Astrocyte (in vitro differentiated cells and primary cell): ENCODE data around the gene DAP3. TPM values are rescaled to one million over a fixed set of nuclear protein-coding genes. Genes with fewer than 3 reads are reported as not detected.
"Not testable (repeated sequence)": the region's sequence is repeated elsewhere in the genome, so short reads cannot be mapped to it uniquely, and the experiment has no call there.

Experiments used
- DNase-seq: peaks from one replicate; pipeline ENCODE4 v3.0.0-alpha.2; 2010; ENCODE audit warnings: low read depth
- FAIRE-seq: peaks from 2 replicates; lab custom pipeline; 2011; peaks lifted over from hg19 to GRCh38; lab: Jason Lieb, UNC
- H2AFZ ChIP-seq: 2 replicates; pipeline ENCODE4 v1.6.0; 2012; ENCODE audit warnings: low read depth, low read length, inconsistent platforms
- H3K27ac ChIP-seq: 2 replicates; pipeline ENCODE4 v1.5.1; 2011; ENCODE audit warnings: low read depth, low read length, inconsistent platforms
- H3K27me3 ChIP-seq: 2 replicates; pipeline ENCODE4 v1.6.0; 2011; ENCODE audit warnings: low read length, inconsistent platforms; ENCODE audit not compliant: insufficient read depth
- H3K36me3 ChIP-seq: 2 replicates; pipeline ENCODE4 v1.5.1; 2011; ENCODE audit warnings: low read length, inconsistent platforms; ENCODE audit not compliant: insufficient read depth
- H3K4me1 ChIP-seq: 2 replicates; pipeline ENCODE4 v1.5.1; 2011; ENCODE audit warnings: low read length, inconsistent platforms; ENCODE audit not compliant: insufficient read depth
- H3K4me2 ChIP-seq: 2 replicates; pipeline ENCODE4 v1.6.0; 2012; ENCODE audit warnings: low read length, inconsistent platforms
- H3K4me3 ChIP-seq: 2 replicates; pipeline ENCODE4 v1.5.1; 2011; ENCODE audit warnings: low read depth, mild to moderate bottlenecking, low read length, inconsistent platforms; ENCODE audit not compliant: insufficient read depth
- H3K79me2 ChIP-seq: 2 replicates; pipeline ENCODE4 v1.6.0; 2012; ENCODE audit warnings: mild to moderate bottlenecking, low read length, inconsistent platforms; ENCODE audit not compliant: insufficient read depth
- H3K9ac ChIP-seq: 2 replicates; pipeline ENCODE4 v1.6.0; 2012; ENCODE audit warnings: mild to moderate bottlenecking, low read length, inconsistent platforms
- H3K9me3 ChIP-seq: 2 replicates; pipeline ENCODE4 v1.5.1; 2012; ENCODE audit warnings: low read depth, mild to moderate bottlenecking, low read length, inconsistent platforms; ENCODE audit not compliant: insufficient read depth
- H4K20me1 ChIP-seq: 2 replicates; pipeline ENCODE4 v1.6.0; 2012; ENCODE audit warnings: low read length, inconsistent platforms; ENCODE audit not compliant: insufficient read depth
- H3K27ac Mint-ChIP-seq: one replicate; pipeline ENCODE4 v1.8.0; 2021; ENCODE audit warnings: mild to moderate bottlenecking, mixed read lengths; ENCODE audit not compliant: unreplicated experiment
- H3K27me3 Mint-ChIP-seq: one replicate; pipeline ENCODE4 v1.8.0; 2021; ENCODE audit warnings: low read depth, mixed read lengths; ENCODE audit not compliant: unreplicated experiment
- H3K36me3 Mint-ChIP-seq: one replicate; pipeline ENCODE4 v1.8.0; 2021; ENCODE audit warnings: low read depth, mixed read lengths; ENCODE audit not compliant: unreplicated experiment
- H3K4me1 Mint-ChIP-seq: one replicate; pipeline ENCODE4 v1.8.0; 2021; ENCODE audit warnings: low read depth, mixed read lengths; ENCODE audit not compliant: unreplicated experiment
- H3K4me3 Mint-ChIP-seq: one replicate; pipeline ENCODE4 v1.8.0; 2021; ENCODE audit warnings: mild to moderate bottlenecking, moderate library complexity, mixed read lengths; ENCODE audit not compliant: unreplicated experiment
- H3K9me3 Mint-ChIP-seq: one replicate; pipeline ENCODE4 v1.8.0; 2021; ENCODE audit warnings: mild to moderate bottlenecking, mixed read lengths; ENCODE audit not compliant: unreplicated experiment
- EZH2 ChIP-seq: IDR thresholded peaks from 2 replicates; pipeline ENCODE4 v1.6.1; 2012; ENCODE audit warnings: mild to moderate bottlenecking, low read length, inconsistent platforms; ENCODE audit not compliant: insufficient read depth
- total RNA-seq: library from RNA; stranded (reverse); gene quantifications from 2 replicates; pipeline ENCODE4 v1.2.1, GENCODE V29; 2021
- TF ChIP-seq, protein P1 (sequence below): IDR thresholded peaks from 2 replicates; pipeline ENCODE4 v1.5.1; 2011; ENCODE audit warnings: low read depth, mild to moderate bottlenecking, inconsistent platforms, low read length, moderate library complexity; ENCODE audit not compliant: insufficient read depth

The DAP3 gene
- total RNA-seq, 1 donor from 2014 or later, result 108 TPM

DNA sequence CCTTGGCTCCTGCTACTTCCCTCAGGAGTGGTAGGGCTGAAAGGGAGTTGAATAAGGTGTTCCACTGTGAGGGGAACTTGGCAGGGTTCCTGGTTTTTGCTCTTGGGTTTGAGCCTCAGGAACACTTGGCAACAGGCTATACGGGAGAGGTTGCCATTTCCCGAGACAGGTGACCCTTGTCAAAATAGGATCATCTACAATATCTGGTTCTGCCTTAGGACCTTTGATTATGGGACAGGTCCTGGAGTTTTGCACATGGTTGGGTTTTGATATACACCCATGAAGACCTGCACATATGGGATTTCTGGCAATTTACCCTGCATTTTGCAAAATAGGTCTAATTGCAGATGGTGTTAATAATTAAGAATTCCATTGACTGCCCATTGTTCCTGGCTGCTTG, 31.4 kb upstream of the DAP3 start:
- no peak for FAIRE-seq
- H3K79me2 ChIP-seq, result no peaks in the 10 kb centered on the region
- H3K27me3 Mint-ChIP-seq, result peaks cover 2% of the 10 kb centered on the region

DNA sequence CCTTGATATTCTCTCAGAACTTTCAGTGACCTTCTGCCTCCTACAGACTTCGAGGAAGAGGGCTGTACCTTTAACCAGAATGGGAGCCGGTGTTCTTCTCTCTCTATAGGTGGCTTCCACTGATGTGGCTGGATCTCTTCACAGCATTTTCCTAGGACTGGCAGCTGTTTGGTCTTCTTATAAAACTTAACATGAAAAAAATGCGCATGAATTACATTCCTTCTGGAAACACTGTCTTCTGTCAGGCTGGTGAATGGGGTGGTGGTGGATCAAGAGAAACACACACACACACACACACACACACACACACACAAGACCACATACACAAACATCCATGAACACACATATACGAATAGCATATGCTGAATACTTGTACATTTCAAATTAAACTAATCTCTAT, 27.7 kb upstream of the DAP3 start:
- not testable (repeated sequence) for FAIRE-seq, H3K4me1 ChIP-seq, H3K27ac Mint-ChIP-seq, H3K9ac ChIP-seq, H3K4me1 Mint-ChIP-seq, H3K27ac ChIP-seq, H3K4me3 ChIP-seq, H3K4me3 Mint-ChIP-seq, H2AFZ ChIP-seq, H3K4me2 ChIP-seq, H3K9me3 ChIP-seq, DNase-seq, H3K27me3 Mint-ChIP-seq, H4K20me1 ChIP-seq, H3K27me3 ChIP-seq, H3K9me3 Mint-ChIP-seq, H3K79me2 ChIP-seq
- H3K36me3 ChIP-seq, result peaks cover 26% of the 10 kb centered on the region
- H3K36me3 Mint-ChIP-seq, result peaks cover 43% of the 10 kb centered on the region

More for the DNA sequence above, 31.4 kb upstream of the DAP3 start:
- H3K27ac ChIP-seq, result no peak overlapping the region
- H2AFZ ChIP-seq, result no peak overlapping the region
- H3K27me3 ChIP-seq, result no peaks in the 10 kb centered on the region
- Mint-ChIP-seq H3K27ac (no peak overlapping the region), H3K4me1 (peaks cover 2% of the 10 kb centered on the region), H3K36me3 (peaks cover 38% of the 10 kb centered on the region), H3K9me3 (no peaks in the 10 kb centered on the region), H3K4me3 (no peak overlapping the region)
- no peaks in the 10 kb centered on the region for H4K20me1 ChIP-seq
- no peak overlapping the region for H3K4me3 ChIP-seq
- peaks cover 21% of the 10 kb centered on the region for H3K36me3 ChIP-seq
- TF ChIP-seq, protein P1, sequence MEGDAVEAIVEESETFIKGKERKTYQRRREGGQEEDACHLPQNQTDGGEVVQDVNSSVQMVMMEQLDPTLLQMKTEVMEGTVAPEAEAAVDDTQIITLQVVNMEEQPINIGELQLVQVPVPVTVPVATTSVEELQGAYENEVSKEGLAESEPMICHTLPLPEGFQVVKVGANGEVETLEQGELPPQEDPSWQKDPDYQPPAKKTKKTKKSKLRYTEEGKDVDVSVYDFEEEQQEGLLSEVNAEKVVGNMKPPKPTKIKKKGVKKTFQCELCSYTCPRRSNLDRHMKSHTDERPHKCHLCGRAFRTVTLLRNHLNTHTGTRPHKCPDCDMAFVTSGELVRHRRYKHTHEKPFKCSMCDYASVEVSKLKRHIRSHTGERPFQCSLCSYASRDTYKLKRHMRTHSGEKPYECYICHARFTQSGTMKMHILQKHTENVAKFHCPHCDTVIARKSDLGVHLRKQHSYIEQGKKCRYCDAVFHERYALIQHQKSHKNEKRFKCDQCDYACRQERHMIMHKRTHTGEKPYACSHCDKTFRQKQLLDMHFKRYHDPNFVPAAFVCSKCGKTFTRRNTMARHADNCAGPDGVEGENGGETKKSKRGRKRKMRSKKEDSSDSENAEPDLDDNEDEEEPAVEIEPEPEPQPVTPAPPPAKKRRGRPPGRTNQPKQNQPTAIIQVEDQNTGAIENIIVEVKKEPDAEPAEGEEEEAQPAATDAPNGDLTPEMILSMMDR, result no peak
- TF ChIP-seq EZH2, result no peak
- no peak for DNase-seq
- no peak overlapping the region for H3K4me2 ChIP-seq
- H3K4me1 ChIP-seq, result no peaks in the 10 kb centered on the region
- no peaks in the 10 kb centered on the region for H3K9me3 ChIP-seq
- no peak overlapping the region for H3K9ac ChIP-seq

DNA sequence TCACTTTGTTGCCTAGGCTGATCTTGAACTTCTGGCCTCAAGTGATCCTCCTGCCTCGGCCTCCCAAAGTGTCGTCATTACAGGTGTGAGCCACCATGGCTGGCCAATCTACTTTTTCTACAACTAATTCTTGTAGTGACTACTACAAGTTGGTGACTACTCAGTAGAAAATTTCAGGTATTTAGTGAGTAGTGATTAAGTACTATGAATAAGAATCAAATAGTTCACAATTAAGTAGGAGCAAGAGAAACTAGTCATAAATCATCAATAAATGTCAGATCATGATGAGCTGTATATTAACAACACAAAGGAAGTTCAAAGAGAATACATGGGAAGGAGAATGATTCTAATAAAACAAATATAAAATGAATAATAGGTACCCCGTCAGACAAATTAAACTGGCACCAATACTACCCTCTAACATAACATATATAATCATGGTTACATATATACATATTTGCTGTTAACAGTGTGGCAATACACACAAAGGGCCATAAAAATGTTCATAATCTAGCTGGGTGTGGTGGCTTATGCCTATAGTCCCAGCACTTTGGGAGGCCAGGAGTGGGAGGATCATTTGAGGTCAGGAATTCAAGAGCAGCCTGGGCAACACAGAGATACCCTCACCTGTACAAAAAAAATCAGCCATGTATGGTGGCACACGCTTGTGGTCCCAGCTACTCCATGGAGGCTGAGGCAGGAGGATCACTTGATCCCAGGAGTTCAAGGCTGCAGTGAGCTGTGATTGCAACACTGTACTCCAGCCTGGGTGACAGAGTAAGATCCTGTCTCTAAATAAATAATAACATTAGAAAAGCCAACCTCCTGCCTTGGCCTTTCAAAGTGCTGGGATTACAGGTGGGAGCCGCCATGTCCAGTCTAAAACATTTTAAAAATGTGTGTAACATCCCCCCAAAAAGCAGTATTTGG, 19.4 kb upstream of the DAP3 start:
- Histone ChIP-seq H3K79me2 (no peaks in the 10 kb centered on the region), H3K4me2 (no peak overlapping the region), H2AFZ (no peak overlapping the region), H3K4me3 (no peak overlapping the region), H3K4me1 (no peaks in the 10 kb centered on the region), H3K36me3 (peaks cover 39% of the 10 kb centered on the region), H4K20me1 (peaks cover 16% of the 10 kb centered on the region), H3K9me3 (no peaks in the 10 kb centered on the region), H3K27me3 (no peaks in the 10 kb centered on the region), H3K9ac (no peak overlapping the region), H3K27ac (no peak overlapping the region)
- FAIRE-seq, result no peak
- Mint-ChIP-seq H3K27me3 (no peaks in the 10 kb centered on the region), H3K36me3 (peaks cover 13% of the 10 kb centered on the region), H3K9me3 (no peaks in the 10 kb centered on the region), H3K4me3 (no peak overlapping the region), H3K27ac (no peak overlapping the region), H3K4me1 (no peaks in the 10 kb centered on the region)
- TF ChIP-seq EZH2, result no peak
- TF ChIP-seq, protein P1, result no peak
- no peak for DNase-seq
